ENCODE results near the gene HDLBP.

The HDLBP gene

GRCh38 chr2:241344925-241345651 lies 29.6 kb upstream of the HDLBP start:
- DNase-seq (ENCODE audit: low read depth): no peak
- H3K4me3 ChIP-seq (ENCODE audit: low read depth, low read length): no peak overlapping the region

GRCh38 chr2:241340631-241341163 lies 25.2 kb upstream of the HDLBP start:
- no peak overlapping the region for H3K4me3 ChIP-seq (ENCODE audit: low read depth, low read length)
- no peak for TF ChIP-seq POLR2A (IDR thresholded peaks at IDR 0.05; ENCODE audit: extremely low read depth, insufficient read length)
- no peak for TF ChIP-seq MAX (IDR thresholded peaks at IDR 0.05; ENCODE audit: low read depth, low read length)
- TF ChIP-seq MYC (IDR thresholded peaks at IDR 0.05; ENCODE audit: low read depth, low read length): no peak
- no peak for TF ChIP-seq CTCF (IDR thresholded peaks at IDR 0.05; ENCODE audit: low read depth, low read length)
- DNase-seq (ENCODE audit: low read depth): no peak

More at GRCh38 chr2:241344925-241345651, 29.6 kb upstream of the HDLBP start:
- no peak for TF ChIP-seq CTCF (IDR thresholded peaks at IDR 0.05; ENCODE audit: low read depth, low read length)
- no peak for TF ChIP-seq MAX (IDR thresholded peaks at IDR 0.05; ENCODE audit: low read depth, low read length)
- no peak for TF ChIP-seq MYC (IDR thresholded peaks at IDR 0.05; ENCODE audit: low read depth, low read length)
- TF ChIP-seq POLR2A (IDR thresholded peaks at IDR 0.05; ENCODE audit: extremely low read depth, insufficient read length): no peak

- no peak overlapping the region for H3K4me3 ChIP-seq (ENCODE audit: low read depth, low read length)
- no peak for DNase-seq (ENCODE audit: low read depth)
- TF ChIP-seq MYC (IDR thresholded peaks at IDR 0.05; ENCODE audit: low read depth, low read length): no peak
- no peak for TF ChIP-seq POLR2A (IDR thresholded peaks at IDR 0.05; ENCODE audit: extremely low read depth, insufficient read length)
- no peak for TF ChIP-seq CTCF (IDR thresholded peaks at IDR 0.05; ENCODE audit: low read depth, low read length)
These were observed 24.6 kb upstream of the HDLBP start for GRCh38 chr2:241339839-241340630.

- H3K4me3 ChIP-seq (ENCODE audit: low read depth, low read length): no peak overlapping the region
- DNase-seq (ENCODE audit: low read depth): no peak
- TF ChIP-seq CTCF (IDR thresholded peaks at IDR 0.05; ENCODE audit: low read depth, low read length) (no peak), MAX (IDR thresholded peaks at IDR 0.05; ENCODE audit: low read depth, low read length) (no peak), POLR2A (IDR thresholded peaks at IDR 0.05; ENCODE audit: extremely low read depth, insufficient read length) (no peak), MYC (IDR thresholded peaks at IDR 0.05; ENCODE audit: low read depth, low read length) (no peak)
These were observed 19.3 kb upstream of the HDLBP start for GRCh38 chr2:241334813-241335212.

GRCh38 chr2:241330616-241330981 lies 15.1 kb upstream of the HDLBP start:
- no peak for TF ChIP-seq CTCF (IDR thresholded peaks at IDR 0.05; ENCODE audit: low read depth, low read length)
- no peak for TF ChIP-seq MYC (IDR thresholded peaks at IDR 0.05; ENCODE audit: low read depth, low read length)
- TF ChIP-seq POLR2A (IDR thresholded peaks at IDR 0.05; ENCODE audit: extremely low read depth, insufficient read length): no peak
- TF ChIP-seq MAX (IDR thresholded peaks at IDR 0.05; ENCODE audit: low read depth, low read length): no peak
- DNase-seq (ENCODE audit: low read depth): no peak

More at GRCh38 chr2:241330616-241330981, 15.1 kb upstream of the HDLBP start:
- no peak overlapping the region for H3K4me3 ChIP-seq (ENCODE audit: low read depth, low read length)

Data from NB4 (cell line).